Esophagus squamous epithelium (tissue), 5 donors: ENCODE measurements around the gene BACE2. TPM values are rescaled to one million over a fixed set of nuclear protein-coding genes. Genes with fewer than 3 reads are reported as not detected.
"Not testable (repeated sequence)": the region's sequence is repeated elsewhere in the genome, so short reads cannot be mapped to it uniquely, and the experiment has no call there.

ENCODE experiments used
- DNase-seq: peaks from one replicate; lab custom pipeline; 2025; lab: John Stamatoyannopoulos, UW
- H3K27ac ChIP-seq, 4 donors: fragments of 200-600 bp; sonication (generic); one replicate each; pipeline ENCODE4 v1.5.1; 2016 to 2019; ENCODE audit warnings: mild to moderate bottlenecking in 1 of 4
- H3K27me3 ChIP-seq, 4 donors: fragments of 200-600 bp; sonication (generic); 1 replicate in 3 of 4; 2 replicates in 1 of 4; pipeline versions ENCODE4 v1.5.1 to v1.6.0; 2017 to 2021; ENCODE audit warnings: antibody characterized with exemption in 1 of 4
- H3K36me3 ChIP-seq, 3 donors: fragments of 200-600 bp; sonication (generic); one replicate each; pipeline ENCODE4 v1.5.1; 2016 to 2019
- H3K4me1 ChIP-seq, 3 donors: fragments of 200-600 bp; sonication (generic); one replicate each; pipeline ENCODE4 v1.5.1; 2017 to 2019
- H3K4me3 ChIP-seq, 4 donors: fragments of 200-600 bp; sonication (generic); 1 replicate in 3 of 4; 2 replicates in 1 of 4; pipeline ENCODE4 v1.5.1; 2016 to 2019; ENCODE audit warnings: mild to moderate bottlenecking in 2 of 4, moderate library complexity in 1 of 4
- H3K9me3 ChIP-seq, 3 donors: fragments of 200-600 bp; sonication (generic); one replicate each; pipeline ENCODE4 v1.5.1; 2016 to 2019
- POLR2A ChIP-seq, 4 donors: fragments of 450-650 bp; IDR thresholded peaks; one replicate each; pipeline ENCODE4 v1.6.1; 2017; ENCODE audit warnings: antibody characterized with exemption in 4 of 4, mild to moderate bottlenecking in 4 of 4, moderate library complexity in 3 of 4
- WGBS, 2 donors: methylation state at CpG; one replicate each; pipeline ENCODE4 v1.1.5; 2018; 5-methylcytosine and 5-hydroxymethylcytosine counted together
- intact Hi-C: fragments of 100-400 bp; cut with DNase I; formaldehyde crosslinking; loops from one replicate; pipeline ENCODE4 v1.15.0; 2022
- total RNA-seq, 4 donors: library from RNA; depleted of rRNA; stranded (reverse); fragments of >200 nt; gene quantifications; one replicate each; pipeline ENCODE4 v1.1.0, GENCODE V29; 2016
- TF ChIP-seq, protein P1 (sequence below), 6 experiments: fragments of 450-650 bp in 4 of 6; fragments of 200-600 bp in 2 of 6; sonication (generic) in 2 of 6; IDR thresholded peaks; one replicate each; pipeline ENCODE4 v1.5.1; 2016 to 2019; ENCODE audit warnings: antibody characterized with exemption in 6 of 6, mild to moderate bottlenecking in 4 of 6, moderate library complexity in 4 of 6
- donor health status: DM: yes; HTN: yes; CAD: no.

BACE2 gene
- total RNA-seq, 4 donors from 2014 or later: 32.8 to 51.5 (median 47.1) TPM

DNA sequence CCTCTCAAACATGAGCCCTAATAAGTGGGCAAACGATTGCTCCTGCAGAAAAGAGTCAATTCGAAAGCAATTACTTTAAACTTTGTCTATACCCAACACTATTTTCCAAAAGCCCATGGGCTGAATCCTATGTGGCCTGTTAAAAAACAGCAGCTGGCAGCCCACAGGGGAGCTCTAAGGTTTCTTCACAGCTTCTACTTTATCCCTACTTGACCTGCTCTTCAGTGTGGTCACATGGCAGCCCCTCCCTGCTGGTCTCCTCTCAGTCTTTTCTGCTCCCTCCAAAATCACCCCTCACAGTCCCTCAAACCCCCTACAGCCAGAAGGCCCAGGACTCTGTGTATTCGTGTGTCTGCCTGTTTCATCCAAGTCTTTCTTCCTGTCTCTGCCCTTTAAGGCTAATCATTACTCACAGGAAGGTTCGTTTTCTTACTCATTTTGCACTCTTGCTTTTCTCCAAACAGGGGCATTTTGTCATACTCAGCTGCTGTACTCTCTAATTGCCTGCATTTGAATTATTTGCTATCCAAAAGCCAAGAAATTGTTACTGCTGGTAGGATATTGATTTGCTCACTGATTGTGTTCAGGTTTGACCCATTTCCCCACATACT, 86.2 kb downstream of the BACE2 start:
- TF ChIP-seq, protein P1, sequence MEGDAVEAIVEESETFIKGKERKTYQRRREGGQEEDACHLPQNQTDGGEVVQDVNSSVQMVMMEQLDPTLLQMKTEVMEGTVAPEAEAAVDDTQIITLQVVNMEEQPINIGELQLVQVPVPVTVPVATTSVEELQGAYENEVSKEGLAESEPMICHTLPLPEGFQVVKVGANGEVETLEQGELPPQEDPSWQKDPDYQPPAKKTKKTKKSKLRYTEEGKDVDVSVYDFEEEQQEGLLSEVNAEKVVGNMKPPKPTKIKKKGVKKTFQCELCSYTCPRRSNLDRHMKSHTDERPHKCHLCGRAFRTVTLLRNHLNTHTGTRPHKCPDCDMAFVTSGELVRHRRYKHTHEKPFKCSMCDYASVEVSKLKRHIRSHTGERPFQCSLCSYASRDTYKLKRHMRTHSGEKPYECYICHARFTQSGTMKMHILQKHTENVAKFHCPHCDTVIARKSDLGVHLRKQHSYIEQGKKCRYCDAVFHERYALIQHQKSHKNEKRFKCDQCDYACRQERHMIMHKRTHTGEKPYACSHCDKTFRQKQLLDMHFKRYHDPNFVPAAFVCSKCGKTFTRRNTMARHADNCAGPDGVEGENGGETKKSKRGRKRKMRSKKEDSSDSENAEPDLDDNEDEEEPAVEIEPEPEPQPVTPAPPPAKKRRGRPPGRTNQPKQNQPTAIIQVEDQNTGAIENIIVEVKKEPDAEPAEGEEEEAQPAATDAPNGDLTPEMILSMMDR (IDR thresholded peaks at IDR 0.05): no peak
- no peak for TF ChIP-seq POLR2A (IDR thresholded peaks at IDR 0.05)

DNA sequence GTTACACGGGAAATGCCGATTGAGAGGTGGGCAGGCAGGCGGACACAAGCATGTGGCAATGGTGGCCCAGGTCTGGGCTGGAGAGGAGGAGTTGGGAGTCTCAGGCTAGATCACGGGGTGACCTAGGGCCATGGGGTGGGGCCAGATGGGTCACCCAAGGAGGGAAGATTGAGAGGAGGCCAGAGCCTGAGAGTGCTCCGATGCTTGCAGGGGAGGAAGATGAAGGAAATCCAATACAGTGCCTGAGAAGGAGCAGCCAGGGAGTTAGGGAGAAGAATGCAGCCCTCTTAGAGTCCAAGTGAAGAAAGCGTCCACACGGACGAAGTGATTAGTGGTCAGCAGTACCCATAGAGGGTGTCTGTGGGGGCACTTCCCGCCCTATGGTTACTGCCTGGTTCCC, 87.2 kb downstream of the BACE2 start:
- H3K9me3 ChIP-seq: no peaks in the 10 kb centered on the region
- intact Hi-C loops: no loop called here
- WGBS, 2 donors: 94% methylated on average over 9 of the region's 9 CpGs
- TF ChIP-seq, protein P1 (IDR thresholded peaks at IDR 0.05): no peak
- no peak for TF ChIP-seq POLR2A (IDR thresholded peaks at IDR 0.05)
- no peak overlapping the region for H3K4me3 ChIP-seq
- H3K27me3 ChIP-seq: no peaks in the 10 kb centered on the region
- peaks cover 0 to 85% (median 25%) of the 10 kb centered on the region in 3 donors for H3K36me3 ChIP-seq
- DNase-seq: no peak
- peaks cover 0 to 13% (median 4%) of the 10 kb centered on the region in 3 donors for H3K4me1 ChIP-seq
- H3K27ac ChIP-seq: no peak overlapping the region

More for the DNA sequence above, 86.2 kb downstream of the BACE2 start:
- Histone ChIP-seq H3K27me3 (no peaks in the 10 kb centered on the region), H3K36me3 (peaks cover 0 to 92% (median 25%) of the 10 kb centered on the region in 3 donors), H3K9me3 (no peaks in the 10 kb centered on the region), H3K4me1 (peaks cover 0 to 20% (median 8%) of the 10 kb centered on the region in 3 donors), H3K4me3 (no peak overlapping the region), H3K27ac (no peak overlapping the region)
- 53 to 67% methylated on average over 4 of the region's 4 CpGs for WGBS, 2 donors
- no peak for DNase-seq
- intact Hi-C loops: no loop called here

DNA sequence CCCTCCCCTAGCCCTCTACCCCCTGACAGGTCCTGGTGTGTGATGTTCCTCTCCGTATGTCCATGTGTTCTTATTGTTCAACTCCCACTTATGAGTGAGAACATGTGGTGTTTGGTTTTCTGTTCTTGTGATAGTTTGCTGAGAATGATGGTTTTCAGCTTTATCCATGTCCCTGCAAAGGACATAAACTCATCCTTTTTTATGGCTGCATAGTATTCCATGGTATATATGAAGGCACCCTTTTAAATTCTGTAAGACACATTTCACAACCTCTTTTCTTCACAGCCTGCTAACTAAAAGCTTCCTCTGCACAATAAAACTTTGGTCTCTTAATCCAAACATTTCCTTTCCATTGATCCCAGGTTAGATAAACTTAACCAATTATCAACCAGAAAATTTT, 88.3 kb downstream of the BACE2 start:
- peaks cover 0 to 83% (median 25%) of the 10 kb centered on the region in 3 donors for H3K36me3 ChIP-seq
- intact Hi-C loops: not testable (repeated sequence)

DNA sequence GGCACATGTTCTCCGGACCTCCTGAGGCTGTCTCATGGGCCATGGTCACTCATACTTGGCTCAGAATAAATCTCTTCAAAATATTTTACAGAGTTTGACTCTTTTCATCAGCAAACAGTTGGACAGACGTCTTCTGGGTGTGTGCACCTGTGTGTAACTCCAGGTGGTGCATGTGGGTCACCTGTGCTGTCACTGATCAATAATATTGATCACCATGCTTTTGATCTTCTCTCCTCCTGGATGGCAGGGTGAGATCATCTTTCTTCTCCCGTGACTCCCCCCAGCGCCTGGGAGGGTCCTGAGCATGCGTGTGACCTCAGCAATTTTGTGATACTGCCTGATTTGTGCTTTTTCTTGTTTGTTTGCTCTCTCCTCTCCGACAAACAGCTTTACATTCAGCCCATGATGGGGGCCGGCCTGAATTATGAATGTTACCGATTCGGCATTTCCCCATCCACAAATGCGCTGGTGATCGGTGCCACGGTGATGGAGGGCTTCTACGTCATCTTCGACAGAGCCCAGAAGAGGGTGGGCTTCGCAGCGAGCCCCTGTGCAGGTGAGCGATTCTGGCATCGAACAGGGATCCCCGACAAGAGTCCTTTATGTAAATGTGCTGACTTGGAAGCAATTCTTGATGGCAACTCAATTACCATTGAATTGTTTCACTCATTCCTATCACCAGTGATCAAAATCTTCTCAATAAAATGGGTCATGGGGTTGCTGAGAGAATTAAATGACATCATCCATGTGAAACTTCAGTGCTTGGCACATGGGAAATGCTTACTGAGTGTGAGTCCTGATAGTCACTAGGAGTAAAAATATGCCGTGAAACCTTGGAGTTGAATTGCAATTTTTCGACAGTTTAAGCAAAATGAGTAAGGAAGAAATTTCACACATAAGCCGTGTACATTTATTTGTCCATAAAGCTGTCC, 89.1 kb downstream of the BACE2 start:
- H3K9me3 ChIP-seq: no peaks in the 10 kb centered on the region
- H3K4me3 ChIP-seq: no peak overlapping the region
- TF ChIP-seq POLR2A (IDR thresholded peaks at IDR 0.05): no peak
- TF ChIP-seq, protein P1 (IDR thresholded peaks at IDR 0.05): no peak
- 93 to 94% methylated on average over 18 to 22 of the region's 22 CpGs for WGBS, 2 donors
- DNase-seq: no peak
- intact Hi-C loops: no loop called here
- no peak overlapping the region for H3K27ac ChIP-seq
- peaks cover 0 to 75% (median 25%) of the 10 kb centered on the region in 3 donors for H3K36me3 ChIP-seq
- no peaks in the 10 kb centered on the region for H3K27me3 ChIP-seq
- no peaks in the 10 kb centered on the region for H3K4me1 ChIP-seq

More for the DNA sequence above, 88.3 kb downstream of the BACE2 start:
- not testable (repeated sequence) for H3K4me1 ChIP-seq, H3K27me3 ChIP-seq, DNase-seq, H3K9me3 ChIP-seq, H3K4me3 ChIP-seq, H3K27ac ChIP-seq
- WGBS, 2 donors: 94 to 100% methylated on average over 1 of the region's 1 CpG

DNA sequence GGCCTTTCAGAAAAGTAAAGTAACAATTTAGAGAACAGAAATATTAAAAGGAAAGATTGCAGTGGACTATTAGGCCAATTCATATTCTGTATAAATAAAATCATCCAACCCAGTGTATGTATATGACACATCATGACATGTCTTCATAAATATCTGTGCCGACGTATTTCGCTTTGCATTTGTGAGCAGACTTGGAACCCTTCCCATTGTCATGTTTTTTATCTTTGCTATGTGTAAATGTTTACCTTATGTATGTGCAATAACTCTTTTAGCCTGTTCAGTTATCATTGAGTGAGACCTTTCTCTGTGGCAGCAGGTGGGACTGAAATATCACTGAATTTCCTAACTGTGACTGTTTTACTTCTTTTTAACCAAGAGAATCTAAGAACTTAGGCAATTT, 90.7 kb downstream of the BACE2 start:
- no peak for DNase-seq
- TF ChIP-seq POLR2A (IDR thresholded peaks at IDR 0.05): no peak
- TF ChIP-seq, protein P1 (IDR thresholded peaks at IDR 0.05): no peak
- peaks cover 0 to 69% (median 17%) of the 10 kb centered on the region in 3 donors for H3K36me3 ChIP-seq
- no peak overlapping the region for H3K27ac ChIP-seq
- no peaks in the 10 kb centered on the region for H3K9me3 ChIP-seq
- no peaks in the 10 kb centered on the region for H3K27me3 ChIP-seq
- intact Hi-C loops: no loop called here
- no peak overlapping the region for H3K4me3 ChIP-seq
- no peaks in the 10 kb centered on the region for H3K4me1 ChIP-seq
- 60 to 64% methylated on average over 3 of the region's 3 CpGs for WGBS, 2 donors
